Endothelial cell of umbilical vein (primary cell): ENCODE measurements around the gene SLC25A13. TPM values are rescaled to one million over a fixed set of nuclear protein-coding genes. Genes with fewer than 3 reads are reported as not detected.

Source experiments
- BruUV-seq: library from RNA; stranded (reverse); fragments of 400-500 nt; replicated peaks from 2 replicates; lab custom pipeline; 2021; lab: Mats Ljungman, UMichigan
- CTCF ChIA-PET: fragments of 300-600, 350-600 bp; sonication (Branson Sonifier 250); formaldehyde crosslinking; loops from one replicate; lab custom pipeline; 2021; ENCODE audit warnings: antibody characterized with exemption, inconsistent platforms; lab: Charles Lee
- POLR2A ChIA-PET: fragments of 300-600, 350-600 bp; sonication (Branson Sonifier 250); formaldehyde crosslinking; loops from one replicate; lab custom pipeline; 2021; ENCODE audit warnings: antibody characterized with exemption, inconsistent platforms; lab: Charles Lee
- DNase-seq: peaks from one replicate; pipeline ENCODE4 v3.0.0-alpha.2; 2011; ENCODE audit warnings: low read depth, low spot score
- FAIRE-seq: peaks from 2 replicates; lab custom pipeline; 2011; peaks lifted over from hg19 to GRCh38; lab: Jason Lieb, UNC
- H2AFZ ChIP-seq: 2 replicates; pipeline ENCODE4 v1.6.0; 2012; ENCODE audit warnings: low read depth, low read length, control low read depth, inconsistent platforms
- H3K27ac ChIP-seq: 2 replicates; pipeline ENCODE4 v1.5.1; 2011; ENCODE audit warnings: low read depth, mild to moderate bottlenecking, control low read depth, low read length, moderate library complexity; ENCODE audit not compliant: insufficient read depth
- H3K27me3 ChIP-seq, 2 experiments: 2 replicates each; pipeline versions ENCODE4 v1.6.0 to v1.6.1; 2011; ENCODE audit warnings: low read length in 2 of 2, mixed read lengths in 1 of 2; ENCODE audit not compliant: control insufficient read depth in 2 of 2, insufficient read depth in 2 of 2
- H3K36me3 ChIP-seq, 2 experiments: 2 replicates in 1 of 2; 3 replicates in 1 of 2; pipeline ENCODE4 v1.5.1; 2011; ENCODE audit warnings: low read length in 2 of 2, mild to moderate bottlenecking in 1 of 2, moderate library complexity in 1 of 2; ENCODE audit not compliant: control insufficient read depth in 2 of 2, insufficient read depth in 2 of 2; ENCODE audit errors: extremely low read depth in 1 of 2
- H3K4me1 ChIP-seq: 3 replicates; pipeline ENCODE4 v1.5.1; 2011; ENCODE audit warnings: mild to moderate bottlenecking, low read length; ENCODE audit not compliant: control insufficient read depth, insufficient read depth; ENCODE audit errors: extremely low read depth
- H3K4me2 ChIP-seq: 2 replicates; pipeline ENCODE4 v1.6.1; 2011; ENCODE audit warnings: low read length, control low read depth, mixed read lengths; ENCODE audit not compliant: insufficient read depth
- H3K4me3 ChIP-seq, 3 experiments: fragments of 200-600 bp in 1 of 3; sonication (generic), shearing (Covaris generic) in 1 of 3; replicated peaks in 1 of 3; 2 replicates each; pipeline ENCODE4 v1.5.1; 2011 to 2016; ENCODE audit warnings: control low read depth in 3 of 3, low read length in 3 of 3, mild to moderate bottlenecking in 2 of 3, inconsistent platforms in 1 of 3, low read depth in 1 of 3, moderate library complexity in 1 of 3; ENCODE audit not compliant: insufficient read depth in 1 of 3
- H3K79me2 ChIP-seq: 2 replicates; pipeline ENCODE4 v1.6.0; 2012; ENCODE audit warnings: low read length, inconsistent platforms; ENCODE audit not compliant: control insufficient read depth, insufficient read depth
- H3K9ac ChIP-seq: replicated peaks from 2 replicates; pipeline ENCODE3; 2011; ENCODE audit warnings: low read length, control low read depth; ENCODE audit not compliant: insufficient read depth; ENCODE audit errors: extremely low read depth
- H3K9me1 ChIP-seq: replicated peaks from 3 replicates; pipeline ENCODE4 v1.6.0; 2011; ENCODE audit warnings: mild to moderate bottlenecking, low read length; ENCODE audit not compliant: control insufficient read depth, insufficient read depth; ENCODE audit errors: extremely low read depth
- H3K9me3 ChIP-seq: replicated peaks from 2 replicates; pipeline ENCODE4 v1.5.1; 2012; ENCODE audit warnings: low read length, inconsistent platforms; ENCODE audit not compliant: control insufficient read depth, insufficient read depth
- H4K20me1 ChIP-seq: replicated peaks from 2 replicates; pipeline ENCODE3; 2011; ENCODE audit warnings: mild to moderate bottlenecking, low read length; ENCODE audit not compliant: control insufficient read depth, insufficient read depth; ENCODE audit errors: extremely low read depth
- CTCF ChIP-seq, 2 donors: IDR thresholded peaks; 1 replicate in 1 of 2; 2 replicates in 1 of 2; pipeline ENCODE4 v1.5.1; 2011; ENCODE audit warnings: low read length in 2 of 2, mild to moderate bottlenecking in 2 of 2, moderate library complexity in 2 of 2, control low read depth in 1 of 2, inconsistent platforms in 1 of 2, low read depth in 1 of 2; ENCODE audit not compliant: insufficient read depth in 1 of 2; ENCODE audit errors: extremely low read depth in 1 of 2
- EZH2 ChIP-seq: IDR thresholded peaks from 2 replicates; pipeline ENCODE4 v1.6.1; 2012; ENCODE audit warnings: borderline replicate concordance, low read depth, mild to moderate bottlenecking, moderate library complexity, low read length, inconsistent platforms; ENCODE audit not compliant: severe bottlenecking
- FOS ChIP-seq: IDR thresholded peaks from 2 replicates; pipeline ENCODE4 v1.6.1; 2011; ENCODE audit warnings: mild to moderate bottlenecking, low read length, moderate library complexity, borderline replicate concordance; ENCODE audit not compliant: insufficient read depth
- GATA2 ChIP-seq: IDR thresholded peaks from 2 replicates; pipeline ENCODE4 v1.7.0; 2011; ENCODE audit warnings: low read depth, mild to moderate bottlenecking, moderate library complexity, mixed read lengths, low read length; ENCODE audit not compliant: insufficient read length, insufficient read depth
- JUN ChIP-seq: IDR thresholded peaks from 2 replicates; pipeline ENCODE4 v1.6.1; 2011; ENCODE audit warnings: borderline replicate concordance, low read depth; ENCODE audit not compliant: insufficient read length, insufficient read depth
- MAX ChIP-seq: IDR thresholded peaks from 2 replicates; pipeline ENCODE4 v1.6.1; 2011; ENCODE audit not compliant: insufficient read depth, insufficient read length
- MYC ChIP-seq: IDR thresholded peaks from one replicate; pipeline ENCODE4 v1.6.1; 2011; ENCODE audit warnings: mild to moderate bottlenecking, low read depth, low read length
- POLR2A ChIP-seq: IDR thresholded peaks from 2 replicates; pipeline ENCODE4 v1.6.1; 2012; ENCODE audit warnings: low read depth, mild to moderate bottlenecking, control low read depth, low read length
- POLR2AphosphoS5 ChIP-seq: IDR thresholded peaks from 2 replicates; pipeline ENCODE4 v1.6.1; 2012; ENCODE audit warnings: low read depth, mild to moderate bottlenecking, control low read depth, low read length, moderate library complexity; ENCODE audit not compliant: insufficient read depth
- dilution Hi-C: fragments of 300-500 bp; cut with MboI; formaldehyde crosslinking; loops from one replicate; pipeline ENCODE4 v1.15.0; 2019; ENCODE audit warnings: low sequenced_read_pairs; ENCODE audit not compliant: extremely low pct_ligation_motif_present
- intact Hi-C: fragments of 100-400 bp; cut with micrococcal nuclease; formaldehyde crosslinking; loops from one replicate; pipeline ENCODE4 v1.10.0; 2022
- polyA plus RNA-seq, 4 experiments: library from polyadenylated mRNA; depleted of rRNA in 3 of 4; stranded (reverse) in 3 of 4; unstranded in 1 of 4; fragments of >200 nt; gene quantifications; 2 replicates each; pipeline versions ENCODE4 v1.2.1 to v1.2.3, GENCODE V29; 2011 to 2012; ENCODE audit warnings: missing spikeins in 1 of 4
- total RNA-seq: library from RNA; stranded (reverse); gene quantifications from 2 replicates; pipeline ENCODE4 v1.2.3, GENCODE V29; 2021

Gene SLC25A13
- total and polyA plus RNA-seq, 2 donors (not counting 3 experiments of a cell fraction or from before 2014, with no cell fraction given): 13.2 to 34.4 TPM

- FAIRE-seq: no peak
- no peaks in the 10 kb centered on the region for H4K20me1 ChIP-seq
- dilution Hi-C loops (no loop called here), intact Hi-C loops (loop anchor here (10.0 kb wide), 1 partner anchor 346 kb away; no protein-coding TSS in a partner anchor)
- no peaks in the 10 kb centered on the region for H3K36me3 ChIP-seq
- no peak overlapping the region for H2AFZ ChIP-seq
- H3K9ac ChIP-seq: no peak overlapping the region
- no TSS peak for BruUV-seq
- no peak for TF ChIP-seq JUN
- no peak for TF ChIP-seq POLR2AphosphoS5
- TF ChIP-seq MYC: no peak
- TF ChIP-seq FOS: no peak
- no peak for TF ChIP-seq EZH2
- no peak for TF ChIP-seq GATA2
- no peak for TF ChIP-seq POLR2A
- TF ChIP-seq CTCF (IDR thresholded peaks at IDR 0.05; ENCODE audit: extremely low read depth in 1 of 2, insufficient read depth in 1 of 2, low read depth in 1 of 2, low read length in 2 of 2): no peak
- no peak for TF ChIP-seq MAX
- no peaks in the 10 kb centered on the region for H3K27me3 ChIP-seq
- no peak overlapping the region for H3K4me3 ChIP-seq
- POLR2A ChIA-PET: no interaction called here
- CTCF ChIA-PET: no interaction called here
- no peaks in the 10 kb centered on the region for H3K9me3 ChIP-seq
- no peaks in the 10 kb centered on the region for H3K79me2 ChIP-seq
- no peaks in the 10 kb centered on the region for H3K9me1 ChIP-seq
- no peak for DNase-seq
- H3K4me1 ChIP-seq: peaks cover 10% of the 10 kb centered on the region
- H3K27ac ChIP-seq: no peak overlapping the region
- H3K4me2 ChIP-seq: no peak overlapping the region
Measured at GRCh38 chr7:96329241-96329640, 7.3 kb upstream of the SLC25A13 start.
